HUES48 (cell line): ENCODE results near the gene POLDIP3.
"Not testable (repeated sequence)": the region's sequence is repeated elsewhere in the genome, so short reads cannot be mapped to it uniquely, and the experiment has no call there.

Source experiments
- H3K27ac ChIP-seq: one replicate; pipeline ENCODE4 v1.7.0; 2013; ENCODE audit warnings: low read depth, low read length, inconsistent platforms
- H3K27me3 ChIP-seq: 2 replicates; pipeline ENCODE4 v1.6.1; 2013; ENCODE audit warnings: mild to moderate bottlenecking, low read length; ENCODE audit not compliant: control insufficient read depth, insufficient read depth
- H3K36me3 ChIP-seq: 2 replicates; pipeline ENCODE4 v1.6.1; 2013; ENCODE audit warnings: low read length; ENCODE audit not compliant: control insufficient read depth, insufficient read depth
- H3K4me1 ChIP-seq: 2 replicates; pipeline ENCODE4 v1.6.1; 2013; ENCODE audit warnings: mild to moderate bottlenecking, low read length; ENCODE audit not compliant: control insufficient read depth, insufficient read depth
- H3K4me3 ChIP-seq: 2 replicates; pipeline ENCODE4 v1.5.1; 2013; ENCODE audit warnings: mild to moderate bottlenecking, low read depth, low read length
- H3K9ac ChIP-seq: 2 replicates; pipeline ENCODE4 v1.6.1; 2013; ENCODE audit warnings: mild to moderate bottlenecking, low read depth, low read length, moderate library complexity
- H3K9me3 ChIP-seq: 2 replicates; pipeline ENCODE4 v1.6.1; 2013; ENCODE audit warnings: low read length; ENCODE audit not compliant: control insufficient read depth, insufficient read depth

POLDIP3 gene

DNA sequence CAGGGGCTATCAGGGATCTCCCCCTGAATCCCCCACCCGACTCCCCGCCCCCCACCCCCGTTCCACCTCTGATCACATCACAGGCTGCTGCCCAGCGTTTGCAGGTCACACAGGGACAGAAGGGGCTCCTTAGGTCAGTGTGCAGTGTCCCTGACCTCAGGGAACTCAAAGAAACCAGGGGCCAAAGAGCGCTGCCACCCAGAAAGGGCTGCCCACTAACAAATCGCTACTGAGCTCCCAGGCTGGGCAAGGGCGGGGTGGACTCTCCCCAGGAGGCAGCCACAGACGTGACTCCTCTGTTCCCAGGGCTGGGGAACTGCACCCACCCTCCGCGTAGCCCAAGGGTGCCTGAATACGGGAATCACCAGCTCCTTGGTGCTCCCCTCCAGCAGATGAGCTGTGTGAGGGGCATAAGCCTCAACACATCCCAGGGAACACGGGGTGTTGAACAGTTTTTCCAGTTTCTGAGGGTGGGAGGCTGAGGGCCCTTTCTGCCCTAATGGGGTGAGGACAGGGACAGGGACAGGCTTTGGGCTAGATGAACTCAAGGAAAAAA lies 9.9 kb upstream of the POLDIP3 start:
- Histone ChIP-seq H3K9ac (no peak overlapping the region), H3K27me3 (no peaks in the 10 kb centered on the region), H3K27ac (no peak overlapping the region), H3K36me3 (peaks cover 61% of the 10 kb centered on the region), H3K9me3 (no peaks in the 10 kb centered on the region), H3K4me1 (no peaks in the 10 kb centered on the region), H3K4me3 (no peak overlapping the region)

DNA sequence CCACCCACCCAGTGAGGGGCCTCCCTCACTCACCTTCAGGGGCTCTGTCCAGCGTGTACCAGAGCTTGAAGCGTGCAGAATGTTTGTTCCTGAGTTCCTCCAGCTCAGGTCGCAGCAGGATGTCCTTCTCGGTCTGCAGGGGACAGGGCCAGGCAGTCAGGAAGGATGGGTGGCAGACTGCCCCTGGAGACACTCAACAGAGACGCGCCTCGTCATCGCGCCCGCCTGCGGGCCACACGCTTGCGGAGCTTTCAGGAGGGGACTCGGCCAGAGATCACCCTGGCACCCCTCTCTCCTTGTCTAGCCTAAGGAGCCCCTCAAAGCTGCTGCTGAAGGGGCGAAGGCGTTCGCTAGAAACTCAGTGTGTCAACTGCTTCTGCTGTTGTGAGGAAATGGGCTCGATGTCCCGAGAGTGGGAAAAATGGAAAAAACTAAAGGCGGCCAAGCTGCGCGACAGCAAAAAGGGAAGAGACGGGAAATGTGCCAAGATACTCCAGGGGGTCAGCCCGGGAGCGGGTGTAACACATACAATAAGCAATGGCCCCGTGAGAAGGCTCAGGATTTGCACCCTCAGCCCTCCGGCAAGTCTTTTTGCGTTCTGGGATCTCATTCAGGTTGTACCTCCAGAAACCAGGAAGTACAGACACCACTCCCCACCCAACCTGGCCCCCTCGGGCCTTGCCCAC lies 9.2 kb upstream of the POLDIP3 start:
- Histone ChIP-seq H3K27ac (no peak overlapping the region), H3K9me3 (no peaks in the 10 kb centered on the region), H3K4me1 (no peaks in the 10 kb centered on the region), H3K9ac (no peak overlapping the region), H3K4me3 (no peak overlapping the region), H3K36me3 (peaks cover 54% of the 10 kb centered on the region), H3K27me3 (no peaks in the 10 kb centered on the region)

DNA sequence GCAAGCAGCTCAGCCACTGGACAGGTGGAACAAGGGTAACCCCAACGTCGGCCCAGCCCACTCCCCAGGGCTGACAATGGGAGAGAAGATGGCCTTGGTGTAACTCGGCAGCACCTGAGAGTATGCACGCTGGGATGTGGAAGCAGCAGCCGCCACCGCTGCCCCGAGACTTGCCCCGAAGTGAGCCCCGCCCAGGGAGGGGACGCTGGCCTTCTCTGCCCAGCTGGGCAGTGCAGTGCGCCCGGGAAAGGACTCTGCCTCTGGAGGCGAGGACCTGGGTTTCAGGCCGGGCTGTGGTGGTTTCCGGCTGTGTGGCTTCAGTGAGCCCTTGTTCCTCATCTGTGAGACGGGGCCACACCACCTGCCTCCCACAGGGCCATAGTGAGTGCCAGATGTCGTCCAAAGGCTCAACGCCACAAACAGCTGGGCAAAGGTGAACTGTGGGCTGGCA lies 8.6 kb upstream of the POLDIP3 start:
- Histone ChIP-seq H3K9ac (no peak overlapping the region), H3K27me3 (no peaks in the 10 kb centered on the region), H3K9me3 (no peaks in the 10 kb centered on the region), H3K27ac (no peak overlapping the region), H3K4me3 (no peak overlapping the region), H3K36me3 (peaks cover 49% of the 10 kb centered on the region), H3K4me1 (no peaks in the 10 kb centered on the region)

DNA sequence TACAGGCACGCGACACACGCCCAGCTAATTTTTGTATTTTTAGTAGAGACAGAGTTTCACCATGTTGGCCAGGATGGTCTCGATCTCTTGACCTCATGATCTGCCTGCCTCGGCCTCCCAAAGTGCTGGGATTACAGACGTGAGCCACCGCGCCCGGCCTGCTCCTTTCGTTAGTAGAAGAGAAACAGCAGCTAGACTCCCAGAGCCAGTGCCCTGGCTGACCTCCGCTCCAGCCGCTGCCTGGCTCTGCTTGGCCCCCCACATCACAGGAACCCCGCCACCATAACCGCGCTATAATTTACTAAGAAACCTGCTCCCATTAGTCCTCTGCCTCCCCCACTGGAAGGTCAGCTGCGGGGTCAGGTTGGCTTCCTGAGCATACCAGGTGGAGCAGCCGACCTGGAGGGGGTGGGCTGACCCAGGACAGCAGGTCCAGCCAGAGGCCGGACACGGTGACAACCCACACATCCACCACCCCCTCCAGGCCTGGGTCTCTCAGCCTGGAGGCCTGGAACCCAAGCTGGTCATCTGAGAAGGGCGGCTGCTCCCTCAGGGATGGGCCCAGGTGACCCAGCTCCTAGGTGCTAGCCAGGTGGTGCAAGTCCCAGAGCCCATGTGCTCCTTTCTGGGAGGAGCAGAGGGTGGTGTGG lies 7.5 kb upstream of the POLDIP3 start:
- Histone ChIP-seq H3K4me3 (no peak overlapping the region), H3K4me1 (no peaks in the 10 kb centered on the region; the same call in 1 of the 2 replicates), H3K9ac (no peak overlapping the region), H3K27ac (no peak overlapping the region), H3K27me3 (no peaks in the 10 kb centered on the region), H3K9me3 (no peaks in the 10 kb centered on the region), H3K36me3 (peaks cover 38% of the 10 kb centered on the region)

DNA sequence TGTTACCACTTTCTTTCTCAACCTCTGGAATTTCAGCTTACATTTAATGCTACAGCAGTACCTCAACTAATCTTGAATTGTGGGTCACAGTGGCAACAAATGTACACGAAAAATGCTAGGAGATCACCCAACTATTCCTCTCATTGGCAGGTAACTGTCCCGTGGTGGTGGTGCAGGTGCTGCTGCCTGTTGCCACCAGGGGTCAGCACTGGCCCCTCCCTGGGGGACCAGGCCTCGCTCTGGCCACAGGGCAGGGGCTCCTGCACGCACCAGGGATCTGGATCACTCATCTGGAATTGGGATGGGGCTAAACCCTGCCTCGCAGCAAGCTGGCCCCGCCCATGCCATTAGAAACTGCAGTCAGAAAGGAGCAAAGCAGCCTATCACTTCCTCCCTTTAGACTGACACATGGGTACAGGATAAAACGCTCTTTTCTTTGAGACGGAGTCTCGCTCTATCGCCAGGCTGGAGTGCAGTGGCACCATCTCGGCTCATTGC lies 6.9 kb upstream of the POLDIP3 start:
- H3K4me3 ChIP-seq: no peak overlapping the region
- H3K36me3 ChIP-seq: peaks cover 32% of the 10 kb centered on the region
- no peak overlapping the region for H3K27ac ChIP-seq
- H3K27me3 ChIP-seq: no peaks in the 10 kb centered on the region
- no peak overlapping the region for H3K9ac ChIP-seq
- H3K9me3 ChIP-seq: no peaks in the 10 kb centered on the region
- H3K4me1 ChIP-seq: no peaks in the 10 kb centered on the region; the same call in 1 of the 2 replicates

- peaks cover 21% of the 10 kb centered on the region for H3K36me3 ChIP-seq
- no peak overlapping the region for H3K9ac ChIP-seq
- no peak overlapping the region for H3K4me3 ChIP-seq
- no peak overlapping the region for H3K27ac ChIP-seq
- H3K4me1 ChIP-seq: no peaks in the 10 kb centered on the region; the same call in 1 of the 2 replicates
- no peaks in the 10 kb centered on the region for H3K9me3 ChIP-seq
- no peaks in the 10 kb centered on the region for H3K27me3 ChIP-seq
Observed at GRCh38 chr22:42620084-42620483, 5.4 kb upstream of the POLDIP3 start.

DNA sequence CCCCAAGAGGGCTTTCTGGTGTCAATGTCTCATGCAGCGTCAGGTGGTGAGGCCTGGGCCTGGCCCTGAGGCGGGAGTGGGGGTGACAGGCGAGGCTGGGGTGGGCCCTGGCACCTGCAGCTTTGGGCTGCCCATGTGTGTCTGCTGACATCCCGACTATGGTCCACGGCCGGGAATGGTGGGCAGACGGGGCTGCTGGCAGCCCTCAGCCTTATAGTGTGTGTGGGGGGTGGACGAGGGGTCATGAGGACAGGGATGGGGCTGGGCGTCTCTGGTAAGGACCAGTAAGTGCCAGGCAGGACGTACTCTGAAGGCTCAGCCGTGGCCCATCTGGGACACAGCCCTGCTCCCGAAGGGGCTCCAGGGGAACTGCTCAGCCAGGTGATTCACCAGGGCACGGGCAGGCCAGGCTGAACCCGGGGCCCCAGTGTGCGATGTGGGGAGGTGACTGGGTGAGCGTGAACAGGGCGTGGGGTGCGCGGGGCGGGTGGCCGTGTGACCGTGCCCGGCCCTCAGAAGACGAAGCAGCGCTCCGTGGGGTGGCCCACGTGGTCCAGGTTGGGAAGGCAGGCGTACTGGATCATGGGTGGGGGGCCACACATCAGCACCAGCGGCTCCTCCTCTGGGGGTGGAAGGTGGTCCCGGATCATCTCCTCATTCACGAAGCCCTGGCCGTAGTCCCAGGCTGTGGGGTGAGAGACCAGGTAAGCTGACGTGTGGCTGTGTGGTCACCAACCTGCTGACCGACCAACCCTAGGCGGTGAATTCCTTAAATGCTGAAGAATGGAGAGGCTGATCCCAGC lies 4.8 kb upstream of the POLDIP3 start:
- H3K36me3 ChIP-seq: peaks cover 16% of the 10 kb centered on the region
- no peak overlapping the region for H3K4me3 ChIP-seq
- H3K9me3 ChIP-seq: no peaks in the 10 kb centered on the region
- no peak overlapping the region for H3K27ac ChIP-seq
- no peaks in the 10 kb centered on the region; the same call in 1 of the 2 replicates for H3K4me1 ChIP-seq
- no peaks in the 10 kb centered on the region for H3K27me3 ChIP-seq
- H3K9ac ChIP-seq: no peak overlapping the region

- no peak overlapping the region for H3K9ac ChIP-seq
- H3K4me1 ChIP-seq: no peaks in the 10 kb centered on the region; the same call in 1 of the 2 replicates
- H3K36me3 ChIP-seq: peaks cover under 1% of the 10 kb centered on the region
- H3K27ac ChIP-seq: peak overlapping the region; percentile 1
- H3K27me3 ChIP-seq: no peaks in the 10 kb centered on the region
- no peaks in the 10 kb centered on the region for H3K9me3 ChIP-seq
- no peak overlapping the region for H3K4me3 ChIP-seq
Observed at GRCh38 chr22:42617155-42617983, 2.7 kb upstream of the POLDIP3 start.

DNA sequence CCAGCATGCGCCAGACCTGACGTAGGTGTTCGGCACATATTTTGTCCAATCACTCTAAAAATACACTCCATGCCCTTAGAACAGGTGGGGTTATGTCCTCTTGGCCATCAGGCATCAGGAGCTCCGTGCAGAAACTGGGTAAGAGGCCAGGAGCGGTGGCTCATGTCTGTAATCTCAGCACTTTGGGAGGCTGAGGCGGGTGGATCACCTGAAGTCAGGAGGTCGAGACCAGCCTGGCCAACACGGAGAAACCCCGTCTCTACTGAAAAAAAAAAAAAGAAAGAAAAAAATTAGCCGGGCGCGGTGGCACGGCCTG lies 1.1 kb upstream of the POLDIP3 start:
- not testable (repeated sequence) for H3K9me3 ChIP-seq, H3K27me3 ChIP-seq, H3K4me3 ChIP-seq, H3K4me1 ChIP-seq, H3K9ac ChIP-seq
- Histone ChIP-seq H3K36me3 (peaks cover 15% of the 10 kb centered on the region), H3K27ac (peak overlapping the region; percentile 100)
